BJ (cell line): ENCODE results near the gene GSTT4. TPM values are rescaled to one million over a fixed set of nuclear protein-coding genes. Genes with fewer than 3 reads are reported as not detected.

Experiments
- CTCF ChIA-PET: fragments of 350-600 bp; formaldehyde crosslinking; extraction: SDS; loops from one replicate; lab custom pipeline; 2021; ENCODE audit warnings: antibody characterized with exemption, inconsistent platforms; lab: Yijun Ruan, JAX
- POLR2A ChIA-PET: fragments of 300-600 bp; sonication (Branson Sonifier 250); formaldehyde crosslinking; extraction: SDS; loops from one replicate; lab custom pipeline; 2021; ENCODE audit warnings: antibody characterized with exemption; lab: Charles Lee
- DNase-seq: peaks from one replicate; pipeline ENCODE4 v3.0.0-alpha.2; 2011; ENCODE audit warnings: low read depth
- H3K27me3 ChIP-seq: 2 replicates; pipeline ENCODE4 v1.6.0; 2011; ENCODE audit warnings: low read length; ENCODE audit not compliant: control insufficient read depth, insufficient read depth
- H3K36me3 ChIP-seq: 2 replicates; pipeline ENCODE4 v1.5.1; 2011; ENCODE audit warnings: low read length; ENCODE audit not compliant: control insufficient read depth, insufficient read depth
- H3K4me3 ChIP-seq: 2 replicates; pipeline ENCODE4 v1.5.1; 2011; ENCODE audit warnings: low read depth, mild to moderate bottlenecking, control low read depth, low read length
- polyA plus RNA-seq: library from polyadenylated mRNA; depleted of rRNA; stranded (reverse); fragments of >200 nt; gene quantifications from 2 replicates; pipeline ENCODE4 v1.2.3, GENCODE V29; 2011
- TF ChIP-seq, protein P1 (sequence below): IDR thresholded peaks from 2 replicates; pipeline ENCODE4 v1.5.1; 2011; ENCODE audit warnings: low read depth, mild to moderate bottlenecking, control low read depth, inconsistent platforms, low read length, moderate library complexity; ENCODE audit not compliant: insufficient read depth

The GSTT4 gene
- polyA plus RNA-seq, 1 experiment, result not detected

DNA sequence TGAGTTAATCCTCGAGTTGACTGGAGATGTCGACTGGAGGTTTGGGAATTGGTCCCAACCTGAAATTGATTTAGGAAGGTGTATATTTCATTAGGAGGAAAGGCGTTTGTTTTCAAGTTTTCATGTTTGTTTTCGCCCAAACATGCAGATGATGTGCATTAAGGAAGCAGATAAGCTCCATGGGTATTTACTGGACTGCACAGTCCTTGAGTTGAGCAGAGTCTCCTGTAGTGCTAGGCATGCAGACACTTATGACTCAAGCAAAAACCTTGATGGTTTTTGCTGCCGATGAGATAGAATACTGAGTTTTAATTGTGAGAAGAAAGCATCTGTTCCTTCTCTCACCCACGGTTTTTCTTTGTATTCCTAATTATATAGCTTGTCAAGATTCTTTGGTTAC lies 33.8 kb upstream of the GSTT4 start:
- Histone ChIP-seq H3K4me3 (no peak overlapping the region), H3K27me3 (no peaks in the 10 kb centered on the region), H3K36me3 (peaks cover 9% of the 10 kb centered on the region)
- ChIA-PET CTCF (interaction anchor here (0.6 to 1.7 kb wide), 3 partner anchors 9 to 18 kb away, joined by 3 to 4 read pairs (median 3); no protein-coding TSS in a partner anchor), POLR2A (no interaction called here)
- TF ChIP-seq, protein P1, sequence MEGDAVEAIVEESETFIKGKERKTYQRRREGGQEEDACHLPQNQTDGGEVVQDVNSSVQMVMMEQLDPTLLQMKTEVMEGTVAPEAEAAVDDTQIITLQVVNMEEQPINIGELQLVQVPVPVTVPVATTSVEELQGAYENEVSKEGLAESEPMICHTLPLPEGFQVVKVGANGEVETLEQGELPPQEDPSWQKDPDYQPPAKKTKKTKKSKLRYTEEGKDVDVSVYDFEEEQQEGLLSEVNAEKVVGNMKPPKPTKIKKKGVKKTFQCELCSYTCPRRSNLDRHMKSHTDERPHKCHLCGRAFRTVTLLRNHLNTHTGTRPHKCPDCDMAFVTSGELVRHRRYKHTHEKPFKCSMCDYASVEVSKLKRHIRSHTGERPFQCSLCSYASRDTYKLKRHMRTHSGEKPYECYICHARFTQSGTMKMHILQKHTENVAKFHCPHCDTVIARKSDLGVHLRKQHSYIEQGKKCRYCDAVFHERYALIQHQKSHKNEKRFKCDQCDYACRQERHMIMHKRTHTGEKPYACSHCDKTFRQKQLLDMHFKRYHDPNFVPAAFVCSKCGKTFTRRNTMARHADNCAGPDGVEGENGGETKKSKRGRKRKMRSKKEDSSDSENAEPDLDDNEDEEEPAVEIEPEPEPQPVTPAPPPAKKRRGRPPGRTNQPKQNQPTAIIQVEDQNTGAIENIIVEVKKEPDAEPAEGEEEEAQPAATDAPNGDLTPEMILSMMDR, result no peak
- no peak for DNase-seq

DNA sequence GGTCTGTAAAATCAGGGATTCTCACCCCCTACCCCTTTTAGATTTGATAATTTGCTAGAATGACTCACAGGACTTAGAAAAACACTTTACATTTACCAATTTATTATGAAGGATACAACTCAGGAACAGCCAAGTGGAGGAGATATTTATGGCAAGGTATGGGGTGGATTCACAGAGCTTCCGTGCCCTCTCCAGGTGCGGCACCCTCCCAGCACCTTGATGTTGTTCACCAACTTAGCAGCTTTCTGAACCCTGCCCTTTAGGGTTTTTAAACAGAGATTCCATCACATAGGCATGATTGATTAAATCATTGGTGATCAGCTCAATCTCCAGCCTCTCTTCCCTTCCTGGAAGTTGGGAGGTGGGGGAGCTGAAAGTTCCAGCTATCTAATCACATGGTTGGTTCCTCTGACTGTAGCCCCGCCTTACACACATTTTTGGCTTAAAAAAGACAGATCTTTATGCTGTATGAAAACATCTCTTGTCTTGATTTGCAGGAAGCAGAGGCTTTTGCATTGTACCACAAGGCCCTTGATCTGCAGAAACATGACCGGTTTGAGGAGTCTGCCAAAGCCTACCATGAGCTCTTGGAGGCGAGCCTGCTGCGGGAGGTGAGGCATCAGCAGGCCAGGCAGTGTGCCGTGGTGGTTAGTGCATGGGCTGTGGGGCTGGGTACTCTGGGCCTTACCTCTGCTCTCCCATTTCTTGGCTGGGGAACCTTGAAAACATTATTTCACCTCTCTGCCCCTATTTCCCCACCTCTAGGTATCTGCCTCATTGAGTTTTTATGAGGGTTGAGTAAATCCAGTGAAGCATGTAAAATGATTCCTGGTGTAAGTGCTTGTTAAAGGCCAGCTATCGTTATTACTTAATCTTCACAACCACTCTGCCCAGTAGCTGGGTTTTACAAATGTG lies 32.9 kb upstream of the GSTT4 start:
- ChIA-PET POLR2A (no interaction called here), CTCF (interaction anchor here (0.6 to 1.7 kb wide), 2 partner anchors 8 to 19 kb away, joined by 3 to 4 read pairs; no protein-coding TSS in a partner anchor)
- H3K36me3 ChIP-seq, result peaks cover 8% of the 10 kb centered on the region
- no peak overlapping the region for H3K4me3 ChIP-seq
- TF ChIP-seq, protein P1, result no peak
- H3K27me3 ChIP-seq, result no peaks in the 10 kb centered on the region
- no peak for DNase-seq

DNA sequence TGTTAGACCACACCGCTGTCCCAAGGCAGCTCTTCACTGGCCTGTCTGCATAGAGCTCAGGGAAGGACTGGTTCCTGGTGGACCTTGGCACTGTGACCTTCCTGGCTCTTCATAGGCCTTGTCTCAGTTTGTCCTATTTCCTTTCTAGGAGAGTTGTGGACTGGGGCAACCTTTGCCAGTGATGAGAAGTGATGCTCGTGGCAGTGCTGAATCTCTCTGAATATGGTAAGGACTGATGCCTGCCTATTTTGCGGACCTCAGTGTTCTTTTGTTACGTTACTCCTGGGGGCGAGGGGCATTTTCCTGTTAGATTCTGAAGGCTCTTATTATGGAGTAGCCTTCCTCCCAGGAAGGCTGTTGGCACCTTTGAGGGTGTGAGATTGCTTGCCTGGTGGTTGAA lies 30.0 kb upstream of the GSTT4 start:
- no peaks in the 10 kb centered on the region for H3K27me3 ChIP-seq
- TF ChIP-seq, protein P1, result no peak
- DNase-seq, result no peak
- peaks cover 8% of the 10 kb centered on the region for H3K36me3 ChIP-seq
- CTCF ChIA-PET, result interaction anchor here (1.5 kb wide), 1 partner anchor 33 kb away, joined by 4 read pairs; no protein-coding TSS in a partner anchor
- POLR2A ChIA-PET, result no interaction called here
- no peak overlapping the region for H3K4me3 ChIP-seq

DNA sequence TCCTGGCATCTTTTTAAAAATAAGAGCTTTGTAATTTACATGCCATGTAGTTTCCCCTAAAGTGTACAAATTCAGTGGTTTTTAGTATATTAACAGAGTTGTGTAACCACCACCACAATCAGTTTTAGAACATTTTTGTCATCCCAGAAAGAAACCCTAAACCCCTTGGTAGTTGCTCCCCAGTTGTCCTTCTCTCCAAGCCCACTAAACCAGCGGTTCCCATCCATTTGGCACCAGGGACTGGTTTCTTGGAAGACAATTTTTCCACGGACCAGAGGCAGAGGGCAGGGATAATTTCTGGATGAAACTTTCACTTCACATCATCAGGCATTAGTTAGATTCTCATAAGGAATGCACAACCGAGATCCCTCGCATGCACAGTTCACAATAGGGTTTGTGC lies 28.5 kb upstream of the GSTT4 start:
- POLR2A ChIA-PET, result no interaction called here
- TF ChIP-seq, protein P1, result no peak

DNA sequence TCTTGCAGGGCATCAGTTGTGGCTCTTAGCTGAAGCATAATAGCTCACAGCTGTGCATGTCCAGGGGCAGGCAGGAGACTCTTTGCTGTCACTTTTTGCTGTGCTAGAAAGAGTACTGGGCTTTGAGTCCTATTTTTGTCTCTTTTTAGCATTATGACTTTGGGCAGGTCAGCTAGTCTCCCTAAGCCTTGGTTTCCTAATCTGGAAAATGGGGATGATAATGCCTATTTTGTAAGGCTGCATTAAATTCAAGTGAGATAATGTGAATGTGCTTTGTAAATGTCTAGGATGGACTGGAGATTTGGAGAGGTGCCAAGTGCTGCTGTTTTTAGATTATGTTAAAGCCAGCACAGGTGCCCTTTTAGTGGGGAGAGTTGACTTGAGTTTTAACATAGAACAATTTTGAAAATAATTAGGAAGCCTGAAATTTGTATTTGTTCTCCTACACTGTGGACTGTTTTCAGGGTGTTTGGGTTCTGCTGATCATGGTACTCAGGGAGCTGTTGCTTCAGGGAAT lies 25.0 kb upstream of the GSTT4 start:
- DNase-seq, result no peak
- CTCF ChIA-PET, result no interaction called here
- no peaks in the 10 kb centered on the region for H3K36me3 ChIP-seq
- H3K27me3 ChIP-seq, result no peaks in the 10 kb centered on the region
- POLR2A ChIA-PET, result no interaction called here
- H3K4me3 ChIP-seq, result no peak overlapping the region
- TF ChIP-seq, protein P1, result no peak

More for the DNA sequence above, 28.5 kb upstream of the GSTT4 start:
- Histone ChIP-seq H3K27me3 (no peaks in the 10 kb centered on the region), H3K36me3 (peaks cover 8% of the 10 kb centered on the region), H3K4me3 (no peak overlapping the region)
- no peak for DNase-seq
- CTCF ChIA-PET, result no interaction called here
